Measurements from ENCODE around the gene CFAP77.

GRCh38 chr9:132461971-132462370 lies 52.0 kb downstream of the CFAP77 start:
- TF ChIP-seq CTCF (IDR thresholded peaks at IDR 0.05; ENCODE audit: insufficient read depth, low read length, poor library complexity, severe bottlenecking) (no peak), EZH2phosphoT487 (conservative IDR thresholded peaks at IDR 0.05; ENCODE audit: low read length) (no peak)

All from SU-DHL-6 (cell line).